ENCODE measurements around the gene RUNX1. TPM values are rescaled to one million over a fixed set of nuclear protein-coding genes. Genes with fewer than 3 reads are reported as not detected.

The RUNX1 gene
- total and polyA plus RNA-seq, 10 of the 15 experiments (the other 5 are each of a cell fraction or from before 2014, with no cell fraction given): 0.90 to 15.2 (median 4.1) TPM

DNA sequence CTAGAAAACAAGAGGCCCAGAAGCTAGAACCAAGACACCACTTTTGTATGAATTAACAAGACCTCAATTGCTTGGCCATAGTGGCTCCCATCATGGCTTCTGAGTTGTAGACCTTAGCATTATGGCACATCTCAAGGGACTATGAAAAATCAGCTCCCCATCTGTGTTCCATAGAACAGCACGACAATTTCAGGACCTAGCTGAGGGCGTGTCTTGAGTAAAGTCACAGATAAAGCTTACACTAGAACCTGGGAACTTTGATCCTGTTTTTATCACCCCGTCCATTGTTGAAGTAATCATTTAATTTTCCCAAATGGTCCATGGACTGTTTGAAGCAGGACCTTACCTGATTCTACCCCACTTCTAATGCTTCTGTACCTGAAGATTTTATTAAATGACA is 44.8 kb downstream of the RUNX1 start:
- no peak for DNase-seq (ENCODE audit: low read depth, low spot score)
- no peaks in the 10 kb centered on the region for H3K27me3 ChIP-seq (replicated peaks in 1 of 2; ENCODE audit: control insufficient read depth in 2 of 2, insufficient read depth in 2 of 2, low read length in 1 of 2)
- in situ Hi-C loops (cut with MboI) (no loop called here), intact Hi-C loops (cut with micrococcal nuclease; ENCODE audit: unreplicated experiment) (no loop called here)
- no peak overlapping the region for H3K9ac ChIP-seq (ENCODE audit: control insufficient read depth, insufficient read depth, low read length)
- no TSS peak for BruUV-seq (replicated peaks)
- ATAC-seq: no peak
- ChIA-PET CTCF (no interaction called here), POLR2A (no interaction called here), RAD21 (ENCODE audit: unreplicated experiment) (no interaction called here), SMC1A (ENCODE audit: uncharacterized antibody, unreplicated experiment) (interaction anchor here (1.0 kb wide), 1 partner anchor 19 kb away, joined by 3 read pairs; no protein-coding TSS in a partner anchor)
- no peaks in the 10 kb centered on the region for H3K9me3 ChIP-seq (replicated peaks; ENCODE audit: control insufficient read depth, insufficient read depth, low read length)
- no peak overlapping the region for H2AFZ ChIP-seq (ENCODE audit: control insufficient read depth, low read depth, low read length)
- FAIRE-seq: no peak
- H3K36me3 ChIP-seq (ENCODE audit: control insufficient read depth in 2 of 2, insufficient read depth in 2 of 2, low read length in 1 of 2): no peaks in the 10 kb centered on the region
- H3K4me1 ChIP-seq (ENCODE audit: control insufficient read depth, insufficient read depth, low read length): no peaks in the 10 kb centered on the region
- H3K4me3 ChIP-seq: no peak overlapping the region
- no peak overlapping the region for H3K27ac ChIP-seq (ENCODE audit: control insufficient read depth, insufficient read depth)
- H3K4me2 ChIP-seq (ENCODE audit: control insufficient read depth, insufficient read depth): no peak overlapping the region
- no peaks in the 10 kb centered on the region; the same call in 1 of the 2 replicates for H4K20me1 ChIP-seq (ENCODE audit: control insufficient read depth, insufficient read depth)
- H3K79me2 ChIP-seq (ENCODE audit: control insufficient read depth, insufficient read depth, low read length): no peaks in the 10 kb centered on the region
- WGBS (ENCODE audit: insufficient coverage, insufficient replicate concordance, low lambda C conversion rate, missing lambda C conversion rate): 32% methylated on average over 3 of the region's 3 CpGs
- no peak for TF ChIP-seq KLF5 (IDR thresholded peaks at IDR 0.05; ENCODE audit: partially characterized antibody)
- TF ChIP-seq SREBF2 (IDR thresholded peaks at IDR 0.05; ENCODE audit: low read length): no peak
- no peak for TF ChIP-seq EP300 (IDR thresholded peaks at IDR 0.05; ENCODE audit: borderline replicate concordance in 1 of 2, control insufficient read depth in 1 of 2, low read depth in 2 of 2, low read length in 2 of 2)
- TF ChIP-seq PAX8 (IDR thresholded peaks at IDR 0.05): no peak
- no peak for TF ChIP-seq NRF1 (conservative IDR thresholded peaks at IDR 0.05; ENCODE audit: low read depth, low read length)
- no peak for TF ChIP-seq SMAD1 (IDR thresholded peaks at IDR 0.05; ENCODE audit: low read depth, partially characterized antibody)
- TF ChIP-seq EZH2 (IDR thresholded peaks at IDR 0.05; ENCODE audit: borderline replicate concordance, control insufficient read depth, low read depth, low read length): no peak
- no peak for TF ChIP-seq SP1 (IDR thresholded peaks at IDR 0.05; ENCODE audit: low read depth, low read length)
- TF ChIP-seq MYB (IDR thresholded peaks at IDR 0.05; ENCODE audit: borderline replicate concordance, low read depth, low read length): no peak
- TF ChIP-seq, protein P1, sequence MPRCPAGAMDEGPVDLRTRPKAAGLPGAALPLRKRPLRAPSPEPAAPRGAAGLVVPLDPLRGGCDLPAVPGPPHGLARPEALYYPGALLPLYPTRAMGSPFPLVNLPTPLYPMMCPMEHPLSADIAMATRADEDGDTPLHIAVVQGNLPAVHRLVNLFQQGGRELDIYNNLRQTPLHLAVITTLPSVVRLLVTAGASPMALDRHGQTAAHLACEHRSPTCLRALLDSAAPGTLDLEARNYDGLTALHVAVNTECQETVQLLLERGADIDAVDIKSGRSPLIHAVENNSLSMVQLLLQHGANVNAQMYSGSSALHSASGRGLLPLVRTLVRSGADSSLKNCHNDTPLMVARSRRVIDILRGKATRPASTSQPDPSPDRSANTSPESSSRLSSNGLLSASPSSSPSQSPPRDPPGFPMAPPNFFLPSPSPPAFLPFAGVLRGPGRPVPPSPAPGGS (IDR thresholded peaks at IDR 0.05; ENCODE audit: borderline replicate concordance, insufficient read depth, low read depth, low read length, poor library complexity, severe bottlenecking): no peak
- TF ChIP-seq RCOR1 (conservative IDR thresholded peaks at IDR 0.05; ENCODE audit: low read depth, low read length): no peak
- no peak for TF ChIP-seq PAX5 (IDR thresholded peaks at IDR 0.05; ENCODE audit: borderline replicate concordance, low read depth, low read length)
- no peak for TF ChIP-seq SMARCA5 (IDR thresholded peaks at IDR 0.05)
- TF ChIP-seq, protein P2, sequence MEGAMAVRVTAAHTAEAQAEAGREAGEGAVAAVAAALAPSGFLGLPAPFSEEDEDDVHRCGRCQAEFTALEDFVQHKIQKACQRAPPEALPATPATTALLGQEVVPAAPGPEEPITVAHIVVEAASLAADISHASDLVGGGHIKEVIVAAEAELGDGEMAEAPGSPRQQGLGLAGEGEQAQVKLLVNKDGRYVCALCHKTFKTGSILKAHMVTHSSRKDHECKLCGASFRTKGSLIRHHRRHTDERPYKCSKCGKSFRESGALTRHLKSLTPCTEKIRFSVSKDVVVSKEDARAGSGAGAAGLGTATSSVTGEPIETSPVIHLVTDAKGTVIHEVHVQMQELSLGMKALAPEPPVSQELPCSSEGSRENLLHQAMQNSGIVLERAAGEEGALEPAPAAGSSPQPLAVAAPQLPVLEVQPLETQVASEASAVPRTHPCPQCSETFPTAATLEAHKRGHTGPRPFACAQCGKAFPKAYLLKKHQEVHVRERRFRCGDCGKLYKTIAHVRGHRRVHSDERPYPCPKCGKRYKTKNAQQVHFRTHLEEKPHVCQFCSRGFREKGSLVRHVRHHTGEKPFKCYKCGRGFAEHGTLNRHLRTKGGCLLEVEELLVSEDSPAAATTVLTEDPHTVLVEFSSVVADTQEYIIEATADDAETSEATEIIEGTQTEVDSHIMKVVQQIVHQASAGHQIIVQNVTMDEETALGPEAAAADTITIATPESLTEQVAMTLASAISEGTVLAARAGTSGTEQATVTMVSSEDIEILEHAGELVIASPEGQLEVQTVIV (IDR thresholded peaks at IDR 0.05; ENCODE audit: borderline replicate concordance, partially characterized antibody): no peak
- no peak for TF ChIP-seq SUZ12 (IDR thresholded peaks at IDR 0.05; ENCODE audit: unreplicated experiment)
- no peak for TF ChIP-seq BMI1 (IDR thresholded peaks at IDR 0.05; ENCODE audit: borderline replicate concordance)
- no peak for TF ChIP-seq EED (IDR thresholded peaks at IDR 0.05; ENCODE audit: low read depth)
- TF ChIP-seq SIX5 (IDR thresholded peaks at IDR 0.05; ENCODE audit: low read depth, low read length, severe bottlenecking): no peak
- TF ChIP-seq, protein P3, sequence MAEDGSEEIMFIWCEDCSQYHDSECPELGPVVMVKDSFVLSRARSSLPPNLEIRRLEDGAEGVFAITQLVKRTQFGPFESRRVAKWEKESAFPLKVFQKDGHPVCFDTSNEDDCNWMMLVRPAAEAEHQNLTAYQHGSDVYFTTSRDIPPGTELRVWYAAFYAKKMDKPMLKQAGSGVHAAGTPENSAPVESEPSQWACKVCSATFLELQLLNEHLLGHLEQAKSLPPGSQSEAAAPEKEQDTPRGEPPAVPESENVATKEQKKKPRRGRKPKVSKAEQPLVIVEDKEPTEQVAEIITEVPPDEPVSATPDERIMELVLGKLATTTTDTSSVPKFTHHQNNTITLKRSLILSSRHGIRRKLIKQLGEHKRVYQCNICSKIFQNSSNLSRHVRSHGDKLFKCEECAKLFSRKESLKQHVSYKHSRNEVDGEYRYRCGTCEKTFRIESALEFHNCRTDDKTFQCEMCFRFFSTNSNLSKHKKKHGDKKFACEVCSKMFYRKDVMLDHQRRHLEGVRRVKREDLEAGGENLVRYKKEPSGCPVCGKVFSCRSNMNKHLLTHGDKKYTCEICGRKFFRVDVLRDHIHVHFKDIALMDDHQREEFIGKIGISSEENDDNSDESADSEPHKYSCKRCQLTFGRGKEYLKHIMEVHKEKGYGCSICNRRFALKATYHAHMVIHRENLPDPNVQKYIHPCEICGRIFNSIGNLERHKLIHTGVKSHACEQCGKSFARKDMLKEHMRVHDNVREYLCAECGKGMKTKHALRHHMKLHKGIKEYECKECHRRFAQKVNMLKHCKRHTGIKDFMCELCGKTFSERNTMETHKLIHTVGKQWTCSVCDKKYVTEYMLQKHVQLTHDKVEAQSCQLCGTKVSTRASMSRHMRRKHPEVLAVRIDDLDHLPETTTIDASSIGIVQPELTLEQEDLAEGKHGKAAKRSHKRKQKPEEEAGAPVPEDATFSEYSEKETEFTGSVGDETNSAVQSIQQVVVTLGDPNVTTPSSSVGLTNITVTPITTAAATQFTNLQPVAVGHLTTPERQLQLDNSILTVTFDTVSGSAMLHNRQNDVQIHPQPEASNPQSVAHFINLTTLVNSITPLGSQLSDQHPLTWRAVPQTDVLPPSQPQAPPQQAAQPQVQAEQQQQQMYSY (CRISPR knock-in tag; IDR thresholded peaks at IDR 0.05): no peak

Data from GM12878 (cell line).